ENCODE results near the gene MGLL.

DNA sequence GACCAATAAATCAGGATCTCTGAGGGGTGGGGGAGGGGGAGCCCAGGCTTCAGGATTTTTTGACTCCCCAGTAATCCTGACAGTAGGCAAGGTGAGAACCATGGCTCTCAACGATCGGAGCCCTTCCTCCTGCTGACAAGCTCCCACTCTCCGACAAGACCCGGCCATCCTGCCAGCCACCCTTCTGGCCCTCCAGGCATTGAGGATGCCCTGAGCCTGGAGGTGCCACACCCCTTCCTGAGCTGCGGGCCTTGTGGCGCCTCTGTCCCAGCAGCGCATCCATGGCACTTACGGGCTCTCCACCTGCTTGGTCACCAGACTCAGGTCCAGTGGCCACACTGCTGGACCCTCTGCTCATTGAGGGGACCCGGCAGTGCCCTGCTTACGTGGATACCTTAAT, 46.0 kb downstream of the MGLL start:
- TF ChIP-seq RAD21 (IDR thresholded peaks at IDR 0.05) (no peak), TAF1 (conservative IDR thresholded peaks at IDR 0.05) (no peak), SP1 (IDR thresholded peaks at IDR 0.05) (no peak), JUND (IDR thresholded peaks at IDR 0.05) (no peak), REST (IDR thresholded peaks at IDR 0.05) (no peak), GABPA (IDR thresholded peaks at IDR 0.05 in 1 of 2, conservative IDR thresholded peaks at IDR 0.05 in 1 of 2) (no peak)
- TF ChIP-seq, protein P1, sequence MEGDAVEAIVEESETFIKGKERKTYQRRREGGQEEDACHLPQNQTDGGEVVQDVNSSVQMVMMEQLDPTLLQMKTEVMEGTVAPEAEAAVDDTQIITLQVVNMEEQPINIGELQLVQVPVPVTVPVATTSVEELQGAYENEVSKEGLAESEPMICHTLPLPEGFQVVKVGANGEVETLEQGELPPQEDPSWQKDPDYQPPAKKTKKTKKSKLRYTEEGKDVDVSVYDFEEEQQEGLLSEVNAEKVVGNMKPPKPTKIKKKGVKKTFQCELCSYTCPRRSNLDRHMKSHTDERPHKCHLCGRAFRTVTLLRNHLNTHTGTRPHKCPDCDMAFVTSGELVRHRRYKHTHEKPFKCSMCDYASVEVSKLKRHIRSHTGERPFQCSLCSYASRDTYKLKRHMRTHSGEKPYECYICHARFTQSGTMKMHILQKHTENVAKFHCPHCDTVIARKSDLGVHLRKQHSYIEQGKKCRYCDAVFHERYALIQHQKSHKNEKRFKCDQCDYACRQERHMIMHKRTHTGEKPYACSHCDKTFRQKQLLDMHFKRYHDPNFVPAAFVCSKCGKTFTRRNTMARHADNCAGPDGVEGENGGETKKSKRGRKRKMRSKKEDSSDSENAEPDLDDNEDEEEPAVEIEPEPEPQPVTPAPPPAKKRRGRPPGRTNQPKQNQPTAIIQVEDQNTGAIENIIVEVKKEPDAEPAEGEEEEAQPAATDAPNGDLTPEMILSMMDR (IDR thresholded peaks at IDR 0.05; ENCODE audit: low read depth, low read length, missing input control): no peak
- TF ChIP-seq, protein P2, sequence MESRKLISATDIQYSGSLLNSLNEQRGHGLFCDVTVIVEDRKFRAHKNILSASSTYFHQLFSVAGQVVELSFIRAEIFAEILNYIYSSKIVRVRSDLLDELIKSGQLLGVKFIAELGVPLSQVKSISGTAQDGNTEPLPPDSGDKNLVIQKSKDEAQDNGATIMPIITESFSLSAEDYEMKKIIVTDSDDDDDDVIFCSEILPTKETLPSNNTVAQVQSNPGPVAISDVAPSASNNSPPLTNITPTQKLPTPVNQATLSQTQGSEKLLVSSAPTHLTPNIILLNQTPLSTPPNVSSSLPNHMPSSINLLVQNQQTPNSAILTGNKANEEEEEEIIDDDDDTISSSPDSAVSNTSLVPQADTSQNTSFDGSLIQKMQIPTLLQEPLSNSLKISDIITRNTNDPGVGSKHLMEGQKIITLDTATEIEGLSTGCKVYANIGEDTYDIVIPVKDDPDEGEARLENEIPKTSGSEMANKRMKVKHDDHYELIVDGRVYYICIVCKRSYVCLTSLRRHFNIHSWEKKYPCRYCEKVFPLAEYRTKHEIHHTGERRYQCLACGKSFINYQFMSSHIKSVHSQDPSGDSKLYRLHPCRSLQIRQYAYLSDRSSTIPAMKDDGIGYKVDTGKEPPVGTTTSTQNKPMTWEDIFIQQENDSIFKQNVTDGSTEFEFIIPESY (IDR thresholded peaks at IDR 0.05): no peak
- TF ChIP-seq, protein P3, sequence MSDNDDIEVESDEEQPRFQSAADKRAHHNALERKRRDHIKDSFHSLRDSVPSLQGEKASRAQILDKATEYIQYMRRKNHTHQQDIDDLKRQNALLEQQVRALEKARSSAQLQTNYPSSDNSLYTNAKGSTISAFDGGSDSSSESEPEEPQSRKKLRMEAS (IDR thresholded peaks at IDR 0.05): no peak
